SU-DHL-6 (cell line): ENCODE results near the gene ADAMTS10.

Source experiments
- H2AFZ ChIP-seq: fragments of 200-600 bp; sonication (generic); 2 replicates; pipeline ENCODE4 v1.6.1; 2014; ENCODE audit warnings: low read depth, mild to moderate bottlenecking, moderate library complexity, mixed read lengths, antibody characterized with exemption, low read length; ENCODE audit not compliant: severe bottlenecking
- H3F3A ChIP-seq: fragments of 200-600 bp; shearing (Covaris generic); 2 replicates; pipeline ENCODE4 v1.6.0; 2016; ENCODE audit warnings: antibody characterized with exemption, mild to moderate bottlenecking; ENCODE audit not compliant: insufficient read depth
- H3K27ac ChIP-seq: fragments of 200-600 bp; sonication (generic); 2 replicates; pipeline ENCODE4 v1.5.1; 2016; ENCODE audit warnings: low read depth, mild to moderate bottlenecking, low read length, moderate library complexity, mixed read lengths
- H3K27me3 ChIP-seq: fragments of 200-600 bp; sonication (generic), shearing (Covaris generic); 2 replicates; pipeline ENCODE4 v1.6.0; 2014; ENCODE audit warnings: mild to moderate bottlenecking, low read length
- H3K36me3 ChIP-seq: fragments of 200-600 bp; sonication (generic); 2 replicates; pipeline ENCODE4 v1.6.1; 2014; ENCODE audit warnings: mild to moderate bottlenecking, low read length, mixed read lengths
- H3K4me2 ChIP-seq: fragments of 300-600, 200-600 bp; shearing (Covaris generic), sonication (generic); 2 replicates; pipeline ENCODE4 v1.6.0; 2014; ENCODE audit warnings: low read length, low read depth, mild to moderate bottlenecking; ENCODE audit not compliant: poor library complexity, severe bottlenecking
- H3K4me3 ChIP-seq: fragments of 200-600 bp; sonication (generic); 2 replicates; pipeline ENCODE4 v1.5.1; 2014; ENCODE audit warnings: antibody characterized with exemption, low read length, mild to moderate bottlenecking, mixed read lengths; ENCODE audit not compliant: insufficient read depth, poor library complexity, severe bottlenecking
- H3K79me2 ChIP-seq: fragments of 200-600 bp; sonication (generic); 2 replicates; pipeline ENCODE4 v1.6.1; 2014; ENCODE audit warnings: mild to moderate bottlenecking, low read length, moderate library complexity; ENCODE audit not compliant: insufficient read depth
- H3K9ac ChIP-seq: fragments of 200-600 bp; sonication (generic); 2 replicates; pipeline ENCODE4 v1.7.0; 2014; ENCODE audit warnings: mild to moderate bottlenecking, low read length
- H3K9me2 ChIP-seq: fragments of 200-600 bp; sonication (generic); replicated peaks from 2 replicates; pipeline ENCODE4 v1.6.1; 2014; ENCODE audit warnings: low read length; ENCODE audit not compliant: insufficient read depth
- H3K9me3 ChIP-seq: fragments of 200-600 bp; sonication (generic); 2 replicates; pipeline ENCODE4 v1.6.1; 2014; ENCODE audit warnings: low read length, mixed read lengths; ENCODE audit not compliant: insufficient read depth
- H4K20me1 ChIP-seq: fragments of 200-600 bp; sonication (generic); 2 replicates; pipeline ENCODE4 v1.6.1; 2014; ENCODE audit warnings: low read depth, mild to moderate bottlenecking, antibody characterized with exemption, low read length, moderate library complexity, mixed read lengths
- EZH2phosphoT487 ChIP-seq: fragments of 200-600 bp; sonication (generic), shearing (Covaris generic); conservative IDR thresholded peaks from 2 replicates; pipeline ENCODE4 v1.6.1; 2018; ENCODE audit warnings: mild to moderate bottlenecking, antibody characterized with exemption, low read length, moderate library complexity, mixed read lengths
- TF ChIP-seq, protein P1 (sequence below): fragments of 200-600 bp; sonication (generic); IDR thresholded peaks from one replicate; pipeline ENCODE4 v1.5.1; 2017; ENCODE audit warnings: antibody characterized with exemption, mild to moderate bottlenecking, low read length, moderate library complexity; ENCODE audit not compliant: insufficient read depth, poor library complexity, severe bottlenecking

ADAMTS10 gene

GRCh38 chr19:8532225-8532624 is 78.3 kb downstream of the ADAMTS10 start:
- H3K27me3 ChIP-seq: no peaks in the 10 kb centered on the region

DNA sequence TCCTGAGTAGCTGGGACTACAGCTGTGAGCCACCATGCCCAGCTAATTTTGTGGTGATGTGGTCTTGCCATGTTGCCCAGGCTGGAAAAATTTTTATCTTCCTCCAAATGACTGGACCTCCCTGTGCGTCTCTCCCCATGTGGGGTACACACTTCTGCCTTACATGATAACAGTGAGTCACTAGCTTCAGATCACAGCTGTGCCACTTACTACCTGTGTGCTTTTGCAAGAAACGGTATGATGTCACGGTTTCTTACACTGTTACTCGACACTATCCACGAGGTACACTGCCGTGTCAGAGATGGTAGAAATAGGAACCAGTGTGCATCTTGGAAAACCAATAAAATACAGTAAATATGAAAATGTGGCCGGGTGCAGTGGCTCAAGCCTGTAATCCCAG is 79.0 kb downstream of the ADAMTS10 start:
- no peaks in the 10 kb centered on the region for H3K79me2 ChIP-seq
- TF ChIP-seq EZH2phosphoT487: no peak
- TF ChIP-seq, protein P1, sequence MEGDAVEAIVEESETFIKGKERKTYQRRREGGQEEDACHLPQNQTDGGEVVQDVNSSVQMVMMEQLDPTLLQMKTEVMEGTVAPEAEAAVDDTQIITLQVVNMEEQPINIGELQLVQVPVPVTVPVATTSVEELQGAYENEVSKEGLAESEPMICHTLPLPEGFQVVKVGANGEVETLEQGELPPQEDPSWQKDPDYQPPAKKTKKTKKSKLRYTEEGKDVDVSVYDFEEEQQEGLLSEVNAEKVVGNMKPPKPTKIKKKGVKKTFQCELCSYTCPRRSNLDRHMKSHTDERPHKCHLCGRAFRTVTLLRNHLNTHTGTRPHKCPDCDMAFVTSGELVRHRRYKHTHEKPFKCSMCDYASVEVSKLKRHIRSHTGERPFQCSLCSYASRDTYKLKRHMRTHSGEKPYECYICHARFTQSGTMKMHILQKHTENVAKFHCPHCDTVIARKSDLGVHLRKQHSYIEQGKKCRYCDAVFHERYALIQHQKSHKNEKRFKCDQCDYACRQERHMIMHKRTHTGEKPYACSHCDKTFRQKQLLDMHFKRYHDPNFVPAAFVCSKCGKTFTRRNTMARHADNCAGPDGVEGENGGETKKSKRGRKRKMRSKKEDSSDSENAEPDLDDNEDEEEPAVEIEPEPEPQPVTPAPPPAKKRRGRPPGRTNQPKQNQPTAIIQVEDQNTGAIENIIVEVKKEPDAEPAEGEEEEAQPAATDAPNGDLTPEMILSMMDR: no peak

More at GRCh38 chr19:8532225-8532624, 78.3 kb downstream of the ADAMTS10 start:
- Histone ChIP-seq H3K9ac (no peak overlapping the region), H3K36me3 (no peaks in the 10 kb centered on the region), H3K9me3 (no peaks in the 10 kb centered on the region), H3K9me2 (no peaks in the 10 kb centered on the region), H3K27ac (no peak overlapping the region), H3K4me2 (no peak overlapping the region), H4K20me1 (no peaks in the 10 kb centered on the region), H2AFZ (no peak overlapping the region), H3K4me3 (no peak overlapping the region), H3K79me2 (no peaks in the 10 kb centered on the region), H3F3A (no peaks in the 10 kb centered on the region)
- TF ChIP-seq EZH2phosphoT487: no peak
- TF ChIP-seq, protein P1: no peak

More for the DNA sequence above, 79.0 kb downstream of the ADAMTS10 start:
- H3K27ac ChIP-seq: no peak overlapping the region
- no peaks in the 10 kb centered on the region for H3F3A ChIP-seq
- H3K4me3 ChIP-seq: no peak overlapping the region
- H4K20me1 ChIP-seq: no peaks in the 10 kb centered on the region
- H3K4me2 ChIP-seq: no peak overlapping the region
- no peaks in the 10 kb centered on the region for H3K9me3 ChIP-seq
- H3K9me2 ChIP-seq: no peaks in the 10 kb centered on the region
- no peak overlapping the region for H3K9ac ChIP-seq
- H3K36me3 ChIP-seq: no peaks in the 10 kb centered on the region
- no peaks in the 10 kb centered on the region for H3K27me3 ChIP-seq
- H2AFZ ChIP-seq: no peak overlapping the region
